Measurements from ENCODE around the gene RNF215. TPM values are rescaled to one million over a fixed set of nuclear protein-coding genes. Genes with fewer than 3 reads are reported as not detected.
"Not testable (repeated sequence)": the region's sequence is repeated elsewhere in the genome, so short reads cannot be mapped to it uniquely, and the experiment has no call there.

Gene RNF215
- total RNA-seq, 3 donors from 2014 or later, result 3.9 to 5.1 (median 4.4) TPM

DNA sequence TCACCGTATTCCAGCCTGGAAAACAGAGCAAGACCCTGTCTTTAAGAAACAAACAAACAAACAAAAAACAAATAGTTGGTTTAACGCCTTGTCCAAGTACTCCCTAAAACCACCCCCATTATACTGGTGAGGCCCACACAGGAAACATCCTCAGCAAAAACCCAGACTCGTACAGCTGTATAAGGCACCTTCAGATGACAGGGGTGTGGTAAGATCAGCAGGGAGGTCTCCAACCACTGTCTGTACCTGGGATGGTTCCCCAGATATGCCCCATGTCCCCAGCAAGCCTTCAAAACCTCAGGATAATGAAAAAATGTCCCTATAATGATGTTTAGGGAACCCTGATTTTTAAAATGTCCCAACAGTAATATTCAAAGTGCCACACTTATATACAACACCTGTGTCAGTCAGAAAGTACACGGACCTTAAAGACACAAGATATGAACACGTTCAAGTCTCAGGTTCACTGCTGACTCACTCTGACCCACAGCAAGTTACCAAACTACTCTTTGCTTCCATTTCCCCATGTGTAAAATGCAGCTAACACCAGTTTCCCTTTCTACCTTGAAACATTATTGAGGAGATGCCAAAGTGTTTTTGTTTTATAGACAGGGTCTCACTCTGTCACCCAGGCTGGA is 39.8 kb downstream of the RNF215 start:
- H3K27me3 Mint-ChIP-seq (ENCODE audit: low read depth), result no peaks in the 10 kb centered on the region
- H3K4me3 Mint-ChIP-seq, result peak overlapping the region; percentile 40
- no peaks in the 10 kb centered on the region for H3K9me3 Mint-ChIP-seq
- H3K4me1 Mint-ChIP-seq (ENCODE audit: low read depth), result peaks cover 64% of the 10 kb centered on the region
- peaks cover 53% of the 10 kb centered on the region for H3K36me3 Mint-ChIP-seq (ENCODE audit: insufficient read depth)
- DNase-seq, result no peak
- ATAC-seq, result peak; percentile 80 to 85

DNA sequence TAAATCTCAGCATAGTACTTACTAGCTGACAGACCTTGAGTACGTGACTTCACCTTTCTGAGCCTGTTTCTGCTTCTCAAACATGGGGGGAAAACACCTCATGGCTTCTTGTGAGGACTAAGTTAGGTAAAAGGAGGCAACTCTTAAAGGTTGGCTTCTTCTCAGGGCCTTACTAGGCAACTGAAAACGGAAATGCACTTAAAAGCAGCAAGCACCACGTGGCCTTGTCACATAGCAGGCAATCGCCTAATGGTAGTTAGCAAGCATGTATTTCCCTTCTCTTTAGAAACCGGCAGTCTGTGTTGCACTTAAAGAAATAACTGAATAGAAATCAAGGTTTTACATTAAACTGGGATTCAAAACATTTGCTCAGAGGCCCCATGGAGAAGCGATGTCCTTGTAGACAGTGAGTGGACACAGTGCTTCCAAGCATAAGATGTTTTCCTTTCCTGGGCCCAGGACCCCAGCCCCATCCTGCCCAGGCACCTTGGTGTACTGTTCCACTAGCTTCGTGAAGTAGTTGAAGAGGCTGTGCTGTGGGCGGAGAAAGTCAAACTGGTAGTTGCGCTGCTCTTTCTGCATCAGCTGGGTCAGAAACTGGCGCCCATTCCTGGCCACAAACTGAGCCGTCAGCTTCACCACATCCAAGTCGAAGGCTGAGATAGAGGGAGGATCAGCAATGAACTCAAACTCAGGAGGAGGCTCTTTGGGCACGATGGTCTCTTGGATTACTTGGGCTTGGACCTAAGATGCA is 42.6 kb downstream of the RNF215 start:
- no peaks in the 10 kb centered on the region for H3K27me3 Mint-ChIP-seq (ENCODE audit: low read depth)
- peaks cover 42% of the 10 kb centered on the region for H3K4me1 Mint-ChIP-seq (ENCODE audit: low read depth)
- ATAC-seq, result peak; percentile 42 to 44
- H3K9me3 Mint-ChIP-seq, result no peaks in the 10 kb centered on the region
- peaks cover 50% of the 10 kb centered on the region for H3K36me3 Mint-ChIP-seq (ENCODE audit: insufficient read depth)
- no peak for DNase-seq
- H3K4me3 Mint-ChIP-seq, result no peak overlapping the region

DNA sequence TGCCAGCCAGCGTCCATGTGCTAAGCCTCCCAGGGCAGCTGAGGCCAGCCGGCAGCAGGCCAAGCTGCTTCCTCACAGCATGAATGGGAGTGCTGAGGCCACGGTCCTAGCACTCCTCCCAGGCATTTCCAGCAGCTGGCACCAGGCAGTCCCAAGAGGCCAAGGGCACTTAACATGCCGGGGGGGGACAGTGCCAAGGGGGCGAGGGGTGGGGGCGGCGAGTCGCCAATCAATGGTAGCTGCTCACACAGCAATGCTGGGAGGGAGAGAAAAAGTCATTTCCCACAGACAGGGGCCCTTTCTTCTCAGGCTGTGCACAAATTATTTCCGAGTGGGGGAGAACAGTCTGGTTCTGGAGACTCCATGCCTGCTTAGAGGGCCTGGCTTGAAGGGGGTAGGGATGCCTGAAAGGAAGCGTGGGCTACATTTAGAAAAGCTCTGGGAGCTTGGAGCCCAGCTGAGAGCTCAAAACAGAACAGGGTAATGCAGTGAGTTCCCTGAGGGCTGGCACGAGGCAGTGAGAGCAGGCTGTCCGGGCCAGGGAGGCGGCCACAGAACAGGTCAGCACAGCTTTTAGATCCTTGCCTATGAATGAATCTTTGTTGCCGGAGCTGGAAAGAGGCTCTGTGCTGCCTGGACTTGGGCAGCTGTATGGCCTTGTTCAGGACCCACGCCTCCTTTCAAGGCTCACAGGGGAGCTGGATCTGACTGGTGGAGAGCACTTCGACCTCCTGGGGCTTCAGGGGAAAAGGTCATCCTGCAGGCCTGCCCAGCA is 46.1 kb downstream of the RNF215 start:
- H3K27me3 Mint-ChIP-seq (ENCODE audit: low read depth), result no peaks in the 10 kb centered on the region
- DNase-seq, result no peak
- H3K9me3 Mint-ChIP-seq, result no peaks in the 10 kb centered on the region
- H3K4me1 Mint-ChIP-seq (ENCODE audit: low read depth), result peaks cover 14% of the 10 kb centered on the region
- H3K36me3 Mint-ChIP-seq (ENCODE audit: insufficient read depth), result peaks cover 54% of the 10 kb centered on the region
- ATAC-seq, result no peak
- H3K4me3 Mint-ChIP-seq, result no peak overlapping the region

DNA sequence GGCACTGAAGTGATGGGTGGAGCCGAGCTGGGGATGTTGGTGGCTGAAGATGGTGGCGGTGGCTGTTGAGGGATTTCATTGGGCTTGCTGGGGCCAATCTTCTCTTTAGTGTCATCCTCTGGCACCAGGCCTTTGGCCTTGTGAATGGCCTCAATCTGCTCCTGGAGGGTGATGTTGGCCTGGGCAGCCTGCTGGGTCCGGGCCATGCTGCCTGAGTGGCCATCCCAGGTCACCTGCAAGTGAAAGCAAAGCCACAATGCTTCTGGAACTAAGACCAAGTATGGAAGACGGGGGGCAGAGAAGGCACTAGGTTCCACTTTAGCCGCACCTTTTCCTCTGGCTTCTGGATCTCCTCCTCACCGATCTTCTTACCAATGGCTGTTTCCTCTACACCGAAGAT is 48.4 kb downstream of the RNF215 start:
- H3K27me3 Mint-ChIP-seq (ENCODE audit: low read depth), result no peaks in the 10 kb centered on the region
- H3K4me3 Mint-ChIP-seq, result no peak overlapping the region
- H3K9me3 Mint-ChIP-seq, result no peaks in the 10 kb centered on the region
- ATAC-seq (no peak), DNase-seq (no peak)
- peaks cover 62% of the 10 kb centered on the region for H3K36me3 Mint-ChIP-seq (ENCODE audit: insufficient read depth)
- peaks cover 19% of the 10 kb centered on the region for H3K4me1 Mint-ChIP-seq (ENCODE audit: low read depth)

DNA sequence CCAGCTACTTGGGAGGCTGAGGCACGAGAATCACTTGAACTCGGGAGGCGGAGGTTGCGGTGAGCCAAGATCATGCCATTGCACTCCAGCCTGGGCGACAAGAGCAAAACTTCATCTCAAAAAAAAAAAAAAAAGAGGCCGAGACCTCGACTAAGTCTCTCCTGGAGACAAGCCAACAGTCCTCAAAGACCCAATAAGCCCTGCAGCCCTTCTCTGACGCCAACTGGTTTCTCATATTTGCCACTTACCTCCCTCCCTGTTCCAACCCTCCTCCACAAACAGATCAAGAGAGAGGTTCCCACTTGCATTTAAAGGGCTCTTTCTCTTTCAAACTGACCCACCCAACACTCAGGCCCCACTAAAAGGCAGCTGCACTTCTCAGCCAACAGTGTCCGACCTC is 48.9 kb downstream of the RNF215 start:
- H3K4me3 Mint-ChIP-seq, result not testable (repeated sequence)

DNA sequence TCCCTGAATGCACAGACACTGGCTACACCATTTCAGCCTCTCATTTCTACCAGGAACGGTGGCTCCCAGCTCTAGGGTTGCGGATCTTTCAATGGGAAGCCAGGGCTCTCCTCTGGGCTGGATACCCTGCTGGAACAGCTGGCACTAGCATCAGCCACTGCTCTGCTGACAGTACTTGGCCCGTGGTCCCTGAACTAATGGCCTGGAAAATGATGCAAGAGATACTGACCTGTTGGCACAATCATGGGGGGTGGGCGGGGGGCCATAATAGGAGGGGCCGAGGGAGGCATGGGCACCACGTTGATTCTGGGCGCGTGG is 49.8 kb downstream of the RNF215 start:
- H3K9me3 Mint-ChIP-seq, result no peaks in the 10 kb centered on the region
- ATAC-seq (no peak), DNase-seq (no peak)
- H3K4me1 Mint-ChIP-seq (ENCODE audit: low read depth), result peaks cover 29% of the 10 kb centered on the region
- no peak overlapping the region for H3K4me3 Mint-ChIP-seq
- H3K27me3 Mint-ChIP-seq (ENCODE audit: low read depth), result no peaks in the 10 kb centered on the region
- H3K36me3 Mint-ChIP-seq (ENCODE audit: insufficient read depth), result peaks cover 56% of the 10 kb centered on the region

More for the DNA sequence above, 48.9 kb downstream of the RNF215 start:
- DNase-seq; ATAC-seq; H3K27me3 Mint-ChIP-seq (ENCODE audit: low read depth); H3K9me3 Mint-ChIP-seq: not testable (repeated sequence)
- Mint-ChIP-seq H3K4me1 (ENCODE audit: low read depth) (peaks cover 24% of the 10 kb centered on the region), H3K36me3 (ENCODE audit: insufficient read depth) (peaks cover 61% of the 10 kb centered on the region)

DNA sequence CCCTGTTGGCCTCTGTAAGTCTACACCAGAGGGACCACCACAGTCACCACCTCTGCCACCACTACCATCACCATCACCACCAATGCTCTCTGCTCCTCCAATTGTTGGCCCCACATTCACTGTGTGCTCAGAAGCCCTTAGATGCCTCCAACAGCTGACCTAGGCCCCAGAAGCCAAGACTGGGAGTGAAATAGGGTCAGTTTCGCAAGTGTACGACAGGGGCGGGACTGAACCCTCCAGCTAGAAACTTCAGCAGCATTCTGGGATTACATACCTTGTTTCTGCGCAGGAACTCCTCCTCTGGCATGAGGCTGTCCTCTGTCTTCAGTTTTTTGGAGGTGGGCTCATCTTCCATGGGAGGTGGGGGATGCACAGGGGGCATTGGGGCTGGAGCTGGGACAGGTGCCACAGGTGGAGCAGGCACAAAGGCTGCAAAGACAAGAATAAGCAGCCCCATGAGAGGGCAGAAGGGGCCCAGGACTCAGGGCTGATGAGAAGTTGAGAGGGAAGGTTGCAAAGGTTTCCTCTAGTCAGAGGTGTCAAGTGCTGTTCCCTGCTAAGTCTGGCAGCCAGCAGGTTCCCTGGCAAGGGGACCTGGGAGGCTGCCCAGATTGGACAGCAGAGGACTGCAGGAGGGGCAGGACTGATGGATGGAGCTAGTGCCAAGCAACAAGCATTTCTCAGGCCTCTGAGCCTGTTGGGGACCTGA is 50.3 kb downstream of the RNF215 start:
- Mint-ChIP-seq H3K4me3 (no peak overlapping the region), H3K36me3 (ENCODE audit: insufficient read depth) (peaks cover 55% of the 10 kb centered on the region), H3K4me1 (ENCODE audit: low read depth) (peaks cover 29% of the 10 kb centered on the region), H3K27me3 (ENCODE audit: low read depth) (no peaks in the 10 kb centered on the region), H3K9me3 (no peaks in the 10 kb centered on the region)
- DNase-seq (no peak), ATAC-seq (no peak)

DNA sequence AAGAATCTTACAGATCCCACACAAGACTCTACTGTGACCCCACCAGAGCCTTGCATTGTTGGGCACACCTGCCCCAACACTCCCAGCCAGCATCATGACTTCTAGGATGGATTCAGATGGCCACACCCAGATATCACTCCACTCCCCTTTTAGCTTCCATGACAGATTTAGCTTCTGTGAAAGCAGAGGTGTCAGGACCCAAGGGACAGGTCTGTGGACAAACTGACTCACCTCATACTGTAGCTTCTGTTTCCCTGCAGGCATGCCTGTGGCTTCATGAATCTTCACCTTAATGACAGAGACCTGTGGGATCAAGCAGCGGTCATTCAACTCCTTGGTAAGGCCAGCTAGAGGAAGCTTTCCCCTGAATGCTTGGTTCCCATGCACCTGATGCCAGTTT is 52.0 kb downstream of the RNF215 start:
- H3K9me3 Mint-ChIP-seq, result no peaks in the 10 kb centered on the region
- ATAC-seq (no peak), DNase-seq (no peak)
- H3K4me1 Mint-ChIP-seq (ENCODE audit: low read depth), result peaks cover 29% of the 10 kb centered on the region
- no peaks in the 10 kb centered on the region for H3K27me3 Mint-ChIP-seq (ENCODE audit: low read depth)
- peaks cover 54% of the 10 kb centered on the region for H3K36me3 Mint-ChIP-seq (ENCODE audit: insufficient read depth)
- H3K4me3 Mint-ChIP-seq, result no peak overlapping the region

DNA sequence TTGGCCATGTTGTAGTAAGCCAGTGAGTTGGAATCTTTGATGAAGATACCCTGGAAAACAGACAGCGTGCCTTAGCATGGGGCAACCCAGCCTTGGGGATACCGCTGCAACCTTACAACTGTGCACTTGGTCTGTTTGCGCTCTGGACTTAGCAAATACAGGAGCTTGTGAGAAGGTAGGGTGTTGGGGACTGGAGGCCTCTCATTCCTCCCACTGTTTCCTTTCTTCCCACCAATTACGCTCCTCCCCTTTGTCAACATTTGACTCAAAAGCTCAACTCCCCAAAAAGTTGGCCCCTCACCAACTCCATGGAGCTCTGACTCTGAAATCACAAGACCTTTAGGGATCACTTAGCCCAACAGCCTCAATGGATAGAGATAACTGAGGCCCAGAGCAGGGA is 52.6 kb downstream of the RNF215 start:
- DNase-seq (no peak), ATAC-seq (peak in 1 of 2 donors; percentile 27)
- H3K27me3 Mint-ChIP-seq (ENCODE audit: low read depth), result no peaks in the 10 kb centered on the region
- H3K36me3 Mint-ChIP-seq (ENCODE audit: insufficient read depth), result peaks cover 53% of the 10 kb centered on the region
- no peak overlapping the region for H3K4me3 Mint-ChIP-seq
- no peaks in the 10 kb centered on the region for H3K9me3 Mint-ChIP-seq
- H3K4me1 Mint-ChIP-seq (ENCODE audit: low read depth), result peaks cover 29% of the 10 kb centered on the region

DNA sequence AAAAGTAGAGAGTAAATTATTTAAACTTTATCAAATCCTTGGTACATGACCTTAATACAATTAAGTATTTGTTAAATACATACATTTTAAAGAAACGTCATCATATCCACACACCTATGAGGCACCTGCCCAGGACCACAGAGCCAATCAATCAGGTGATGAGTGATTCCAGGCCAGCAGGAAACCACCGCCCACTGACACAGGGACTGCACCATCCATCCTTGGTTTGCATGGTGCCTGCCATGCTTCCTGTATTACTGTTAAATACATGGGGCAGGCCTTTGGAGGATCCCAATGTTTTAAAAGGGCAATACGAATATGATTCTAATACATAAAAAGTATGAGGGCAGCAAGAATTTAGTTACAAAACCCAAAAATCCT is 53.5 kb downstream of the RNF215 start:
- H3K9me3 Mint-ChIP-seq, result no peaks in the 10 kb centered on the region
- no peaks in the 10 kb centered on the region for H3K27me3 Mint-ChIP-seq (ENCODE audit: low read depth)
- peaks cover 29% of the 10 kb centered on the region for H3K4me1 Mint-ChIP-seq (ENCODE audit: low read depth)
- ATAC-seq (peak in 1 of 2 donors; percentile 37), DNase-seq (no peak)
- peaks cover 49% of the 10 kb centered on the region for H3K36me3 Mint-ChIP-seq (ENCODE audit: insufficient read depth)
- no peak overlapping the region for H3K4me3 Mint-ChIP-seq

DNA sequence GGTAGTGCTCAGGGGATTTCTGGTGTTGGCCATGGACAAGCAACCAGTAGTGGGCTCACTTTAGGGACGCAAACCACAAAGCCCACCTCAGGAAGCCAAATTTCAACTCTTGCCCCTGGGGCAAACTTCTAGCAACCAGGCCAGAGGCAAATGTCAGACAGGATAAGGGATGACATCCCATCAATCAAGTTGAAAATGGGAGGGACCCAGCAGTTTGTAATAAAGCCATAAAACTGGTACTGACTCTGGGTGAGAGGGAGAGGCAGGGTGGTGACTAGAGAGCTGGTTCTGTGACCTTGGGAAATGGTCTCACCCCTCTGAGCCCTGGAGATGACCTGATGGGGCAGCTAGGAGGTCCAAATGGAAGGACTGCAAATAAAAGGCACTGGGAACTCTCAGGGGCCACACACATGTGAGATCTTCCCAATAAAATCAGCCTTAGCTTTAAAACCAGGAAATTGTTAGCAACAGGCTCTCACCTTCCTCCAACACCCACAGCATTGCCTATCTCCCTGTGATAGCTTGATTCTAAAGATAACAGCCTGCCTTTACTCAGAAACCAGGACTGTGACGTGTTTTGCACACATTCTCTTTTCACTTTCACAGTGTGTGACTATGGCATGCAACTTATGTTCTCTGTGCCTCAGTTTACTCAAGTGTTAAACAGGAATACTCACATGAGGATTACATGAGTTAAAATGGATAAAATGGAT is 54.1 kb downstream of the RNF215 start:
- Mint-ChIP-seq H3K9me3 (no peaks in the 10 kb centered on the region), H3K4me1 (ENCODE audit: low read depth) (peaks cover 29% of the 10 kb centered on the region), H3K27me3 (ENCODE audit: low read depth) (no peaks in the 10 kb centered on the region), H3K36me3 (ENCODE audit: insufficient read depth) (peaks cover 46% of the 10 kb centered on the region), H3K4me3 (no peak overlapping the region)
- ATAC-seq (peak; percentile 52 to 54), DNase-seq (no peak)

DNA sequence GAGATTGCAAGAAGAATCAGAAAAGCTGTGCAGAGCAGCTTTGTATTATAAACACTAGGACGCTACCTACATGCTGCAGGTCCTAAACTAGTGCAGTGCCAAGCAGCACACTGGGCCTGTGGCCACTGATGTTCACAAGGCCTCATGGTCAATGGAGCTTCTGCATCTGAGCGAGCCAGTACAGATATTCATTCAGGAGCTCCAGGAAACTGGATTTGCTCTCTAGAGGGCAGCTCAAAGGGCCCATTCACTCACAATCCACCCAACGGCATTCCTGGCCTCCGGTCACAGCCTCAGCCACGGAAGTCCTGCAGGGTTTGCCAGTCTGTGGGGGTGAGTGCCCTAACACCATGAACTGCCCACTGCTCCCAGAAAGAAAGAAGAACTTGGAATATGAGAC is 54.7 kb downstream of the RNF215 start:
- peaks cover 34% of the 10 kb centered on the region for H3K4me1 Mint-ChIP-seq (ENCODE audit: low read depth)
- H3K9me3 Mint-ChIP-seq, result no peaks in the 10 kb centered on the region
- peaks cover 41% of the 10 kb centered on the region for H3K36me3 Mint-ChIP-seq (ENCODE audit: insufficient read depth)
- DNase-seq, result no peak
- no peak for ATAC-seq
- no peaks in the 10 kb centered on the region for H3K27me3 Mint-ChIP-seq (ENCODE audit: low read depth)
- no peak overlapping the region for H3K4me3 Mint-ChIP-seq

Data from activated T-cell treated with anti-CD3 and anti-CD28 coated beads, Interleukin-2, amount 50 U/mL, for 4 hours (primary cell).